ACHN (cell line): ENCODE measurements around the gene ANXA2.

Experiments
- DNase-seq: peaks from one replicate; pipeline ENCODE4 v3.0.0-alpha.2; 2015
- in situ Hi-C: cut with HindIII; loops from 2 replicates; pipeline ENCODE4 v1.10.0; 2017; ENCODE audit warnings: low sequenced_read_pairs, low pct_ligation_motif_present, low pct_unique_long_range_greater_than_20kb

Gene ANXA2

DNA sequence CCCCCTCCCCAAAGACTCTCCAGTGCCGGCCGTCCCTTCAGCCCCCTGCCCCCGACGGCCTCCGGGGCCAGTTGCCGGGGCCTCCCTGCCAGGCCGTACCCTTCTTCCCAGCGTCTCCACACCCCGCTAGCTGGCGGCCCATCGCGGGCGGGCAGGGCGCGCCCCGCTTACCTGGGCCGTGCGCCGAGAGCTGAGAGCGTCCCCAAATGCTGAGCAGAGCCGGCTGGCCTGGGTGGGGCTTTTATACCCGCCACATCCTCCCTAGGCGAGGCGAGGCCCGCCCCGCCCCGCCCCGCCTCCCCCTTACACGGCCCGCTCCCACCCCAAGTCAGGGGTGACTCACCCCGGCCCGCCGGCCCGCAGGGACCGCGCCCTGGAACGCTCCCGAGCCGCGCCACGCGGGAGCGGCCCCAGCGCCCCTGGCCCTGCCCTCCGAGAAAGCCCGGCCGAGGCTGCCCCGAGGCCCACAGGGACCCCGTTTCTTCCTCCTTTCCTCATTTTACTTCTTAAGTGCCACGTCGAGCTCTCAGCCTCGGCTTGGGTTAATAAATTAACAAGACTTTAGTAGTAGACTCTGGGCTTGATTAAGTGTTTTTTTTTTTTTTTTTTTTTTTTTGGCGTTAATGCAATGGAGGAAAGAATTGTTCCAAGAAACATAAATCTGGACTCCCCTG is at the start of gene ANXA2:
Gene ANXA2 (minus strand): TSS at position 215 of the 674 bp plus-strand sequence. CDS start 11,911 bp downstream, outside the sequence.
- DNase-seq = peak; percentile 86
- in situ Hi-C loops = no loop called here

DNA sequence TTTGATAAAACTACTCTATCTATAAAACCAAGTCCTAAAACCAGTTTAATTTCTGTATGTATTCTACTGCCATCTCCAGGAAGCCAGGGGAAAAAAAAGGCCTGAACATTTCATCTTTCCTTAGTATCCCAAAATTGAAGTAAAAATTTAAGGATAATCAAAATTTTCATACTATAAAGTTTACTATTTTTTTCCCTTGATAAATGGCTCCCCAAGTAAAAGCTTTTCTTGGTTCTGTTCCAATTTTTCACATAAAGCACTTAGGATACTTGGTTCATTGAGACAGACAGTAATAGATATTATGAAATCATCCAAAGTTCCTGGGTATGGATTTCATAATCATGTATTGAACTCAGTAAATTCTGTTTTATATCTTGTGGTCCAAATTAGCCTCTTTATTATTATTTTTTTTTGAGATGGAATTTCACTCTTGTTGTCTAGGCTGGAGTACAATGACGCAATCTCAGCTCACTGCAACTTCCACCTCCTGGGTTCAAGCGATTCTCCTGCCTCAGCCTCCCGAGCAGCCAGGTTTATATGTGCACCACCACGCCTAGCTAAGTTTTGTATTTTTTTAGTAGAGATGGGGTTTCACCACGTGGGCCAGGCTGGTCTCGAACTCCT is 46.6 kb upstream of the ANXA2 start:
- in situ Hi-C loops = no loop called here
- DNase-seq = peak; percentile 40

DNA sequence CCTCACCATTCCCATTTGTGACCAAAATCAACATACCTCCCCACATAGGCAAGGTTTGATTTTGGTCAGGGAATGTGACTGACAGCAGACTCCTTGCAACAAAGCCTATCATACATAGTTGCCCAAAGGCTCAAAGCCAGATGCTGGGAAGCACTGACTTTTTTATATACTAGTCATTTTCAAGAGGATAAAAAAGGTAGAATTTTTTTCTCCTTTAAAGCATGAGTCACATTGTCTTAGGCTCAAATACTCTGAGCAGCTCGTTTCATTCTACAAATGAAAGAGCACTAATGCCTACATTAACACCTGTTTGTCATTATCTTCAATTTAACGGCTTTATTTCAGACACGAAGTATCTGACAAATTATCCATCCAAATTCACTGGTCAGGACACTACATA is 45.0 kb upstream of the ANXA2 start:
- DNase-seq = no peak
- in situ Hi-C loops = no loop called here

DNA sequence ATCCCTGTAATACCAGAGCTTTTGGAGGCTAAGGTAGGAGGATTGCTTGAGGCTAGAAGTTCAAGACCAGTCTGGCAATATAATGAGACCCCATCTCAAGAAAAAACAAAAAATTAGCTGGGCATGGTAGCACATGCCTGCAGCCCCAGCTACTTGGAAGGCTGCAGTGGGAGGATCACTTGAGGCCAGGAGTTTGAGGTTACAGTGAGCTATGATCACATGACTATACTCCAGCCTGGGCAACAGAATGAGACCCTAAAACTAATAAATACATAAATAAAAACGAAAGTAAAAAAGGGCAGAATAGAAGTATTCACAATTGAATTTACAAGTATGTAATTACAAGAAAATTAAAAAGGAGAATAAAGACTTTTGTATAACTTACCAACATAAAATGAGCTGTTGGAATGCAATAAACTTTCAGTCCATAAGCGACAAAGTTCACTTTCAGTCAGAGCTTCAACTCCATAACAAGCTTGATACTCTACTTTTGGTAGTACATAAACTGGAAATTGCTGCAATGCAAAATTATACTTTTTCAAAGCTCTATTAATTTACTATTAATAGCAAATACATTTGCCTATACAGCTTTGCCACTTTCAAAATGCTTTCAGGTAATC is 44.4 kb upstream of the ANXA2 start:
- in situ Hi-C loops = no loop called here
- no peak for DNase-seq

DNA sequence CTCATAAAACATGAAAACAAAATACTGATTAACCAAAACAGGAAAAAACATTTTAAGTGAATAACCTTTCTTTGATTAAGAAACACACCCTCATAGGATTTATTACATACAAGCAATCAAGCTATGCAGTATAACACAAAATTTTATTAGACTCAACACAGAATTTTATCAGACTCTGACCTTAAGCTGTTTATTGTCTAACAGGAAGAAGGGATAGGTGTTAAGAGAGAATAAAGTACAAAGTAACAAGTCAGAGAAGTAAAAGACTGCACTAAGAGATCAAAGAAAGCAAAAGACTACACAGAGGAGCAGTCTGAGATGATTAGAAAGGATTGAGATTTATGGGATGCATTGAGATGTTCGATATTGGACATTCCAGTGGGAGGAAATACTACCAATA is 43.5 kb upstream of the ANXA2 start:
- DNase-seq = no peak

DNA sequence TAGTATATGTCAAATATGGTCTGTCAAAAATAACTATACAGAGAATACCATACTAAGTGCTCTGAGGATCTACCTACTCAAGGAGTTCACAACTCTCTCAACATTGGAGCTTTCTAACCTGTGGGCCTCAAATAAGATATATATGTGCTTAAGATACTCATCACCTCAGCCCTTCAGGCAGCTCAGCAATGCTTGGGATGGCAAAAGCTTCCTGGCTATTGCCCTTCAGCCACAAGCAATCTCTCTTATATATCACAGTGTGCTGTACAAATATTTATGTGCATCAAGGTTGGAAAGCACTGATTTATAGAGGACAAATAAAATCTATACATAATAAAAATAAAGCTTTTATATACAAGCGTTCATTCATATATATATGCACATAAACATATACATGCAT is 40.9 kb upstream of the ANXA2 start:
- DNase-seq = no peak
- in situ Hi-C loops = no loop called here

More for the DNA sequence above, 43.5 kb upstream of the ANXA2 start:
- in situ Hi-C loops = no loop called here

DNA sequence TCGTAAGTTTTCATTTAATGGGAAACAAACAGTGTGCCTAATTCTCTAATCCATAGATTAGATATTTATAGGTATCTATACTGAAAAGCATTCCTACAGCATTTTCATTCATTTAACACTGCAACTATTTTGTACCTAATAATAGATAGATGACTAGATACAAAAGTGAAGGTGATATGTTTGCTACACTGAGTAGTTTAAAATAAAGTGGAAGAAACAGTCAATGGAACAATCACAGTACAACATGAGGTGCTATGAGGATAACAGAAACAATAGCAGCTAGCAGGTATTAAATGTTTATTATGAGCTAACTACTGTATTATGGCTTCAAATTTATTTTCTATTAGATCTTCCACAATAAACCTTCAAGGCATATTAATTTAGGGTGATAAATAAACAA is 31.1 kb upstream of the ANXA2 start:
- DNase-seq = no peak
- in situ Hi-C loops = no loop called here

DNA sequence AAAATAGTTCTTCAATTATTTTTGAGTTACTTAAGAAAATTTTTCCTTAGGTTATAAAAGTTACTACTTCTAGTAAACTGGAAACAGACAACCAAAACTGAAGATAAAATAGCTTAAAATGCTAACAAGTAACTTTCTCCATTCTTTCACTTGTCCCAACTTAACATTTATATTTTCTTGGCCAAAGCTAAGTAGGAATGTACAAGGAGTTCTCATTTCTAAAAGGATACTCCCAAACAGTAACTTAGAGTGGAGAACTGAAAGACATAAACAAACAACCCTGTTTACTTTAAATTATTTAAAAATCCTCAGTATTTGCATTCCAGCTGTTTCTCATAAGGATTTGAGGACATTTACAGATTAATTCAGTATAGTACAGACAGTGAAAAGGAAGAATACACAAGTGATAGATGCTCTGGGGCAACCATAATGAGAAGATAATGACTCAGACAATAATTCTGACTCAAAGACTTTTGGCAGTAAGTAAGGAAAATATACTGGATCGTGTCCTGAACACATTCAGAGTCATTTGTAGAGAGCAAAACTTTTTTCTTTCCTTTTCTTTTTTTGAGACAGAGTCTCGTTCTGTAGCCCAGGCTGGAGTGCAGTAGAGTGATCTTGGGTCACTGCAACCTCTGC is 29.2 kb upstream of the ANXA2 start:
- in situ Hi-C loops = no loop called here
- no peak for DNase-seq

DNA sequence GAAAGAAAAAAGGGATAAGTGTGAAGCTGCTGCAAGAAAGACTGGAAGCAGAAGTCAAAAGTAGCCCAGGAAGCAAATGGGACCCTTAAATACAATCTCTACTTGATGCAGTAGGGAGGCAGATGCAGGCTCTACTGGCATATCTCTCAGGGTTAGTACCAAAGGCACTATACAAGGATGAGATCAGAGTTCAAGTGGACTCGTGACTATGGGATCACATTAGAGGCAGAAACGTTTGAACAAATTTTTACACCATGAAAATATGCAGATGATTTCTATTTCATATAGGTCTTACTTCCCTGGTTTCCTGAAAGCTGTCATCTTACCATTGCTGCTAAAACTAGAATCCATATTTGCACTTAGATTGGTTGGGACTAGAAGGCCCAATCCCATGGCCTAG is 27.7 kb upstream of the ANXA2 start:
- in situ Hi-C loops = no loop called here
- DNase-seq = no peak

DNA sequence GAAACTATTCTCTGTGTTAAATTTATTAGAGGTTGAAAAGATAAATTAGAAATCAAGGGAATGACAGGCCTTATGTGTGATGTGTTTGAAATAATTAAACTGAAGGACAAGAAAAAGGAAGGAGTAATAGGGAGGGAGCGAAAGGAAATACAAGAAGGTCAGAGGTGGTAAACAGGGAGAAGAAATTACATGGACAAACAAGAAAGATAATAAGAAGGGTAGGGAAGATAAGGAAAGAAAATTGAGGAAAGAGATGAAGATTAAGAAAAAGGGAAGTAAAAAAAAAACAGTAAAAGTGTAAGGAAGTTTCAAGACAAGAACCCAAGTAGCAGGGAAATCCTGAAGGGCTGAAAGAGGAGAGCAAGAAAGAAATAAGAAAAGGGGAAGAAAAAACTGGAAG is 26.2 kb upstream of the ANXA2 start:
- DNase-seq = no peak
- in situ Hi-C loops = no loop called here

DNA sequence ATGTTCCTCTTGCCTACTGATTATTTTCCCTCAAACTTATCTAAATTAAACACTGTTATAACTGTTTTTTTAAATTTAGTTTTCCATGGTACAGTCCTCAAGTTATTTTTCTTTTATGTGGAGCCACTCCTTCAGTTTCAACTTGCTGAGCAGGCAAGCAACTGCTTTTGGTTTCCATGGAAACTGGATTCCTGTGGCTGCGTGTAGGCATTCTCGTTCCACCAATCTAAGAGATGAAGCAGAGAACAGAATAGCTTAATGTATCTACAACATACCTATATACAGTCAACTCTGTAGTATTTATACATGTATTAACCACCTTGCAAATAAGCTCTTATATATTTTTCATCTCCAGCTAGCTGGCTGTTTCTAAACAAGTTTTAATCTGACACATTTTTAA is 25.8 kb upstream of the ANXA2 start:
- in situ Hi-C loops = no loop called here
- peak; percentile 92 for DNase-seq

DNA sequence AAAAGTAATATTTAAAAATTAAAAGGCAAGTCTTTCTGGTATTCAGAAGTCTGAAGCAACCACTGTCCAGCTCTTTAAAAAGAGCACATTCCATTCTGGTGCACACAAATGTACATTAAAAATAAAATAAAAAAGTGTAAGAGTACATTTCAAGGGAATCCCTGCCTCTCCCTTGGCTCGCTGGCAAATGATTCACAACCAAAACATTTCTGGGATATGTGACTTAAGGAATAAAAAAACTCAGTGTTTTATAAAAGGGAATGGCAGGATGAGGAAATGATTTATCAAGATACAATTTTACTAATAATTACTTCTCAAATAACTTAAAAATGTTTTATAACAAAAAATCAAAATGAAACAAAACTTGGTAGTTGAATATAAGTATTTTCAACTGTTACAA is 23.8 kb upstream of the ANXA2 start:
- DNase-seq = peak; percentile 66
- in situ Hi-C loops = no loop called here

DNA sequence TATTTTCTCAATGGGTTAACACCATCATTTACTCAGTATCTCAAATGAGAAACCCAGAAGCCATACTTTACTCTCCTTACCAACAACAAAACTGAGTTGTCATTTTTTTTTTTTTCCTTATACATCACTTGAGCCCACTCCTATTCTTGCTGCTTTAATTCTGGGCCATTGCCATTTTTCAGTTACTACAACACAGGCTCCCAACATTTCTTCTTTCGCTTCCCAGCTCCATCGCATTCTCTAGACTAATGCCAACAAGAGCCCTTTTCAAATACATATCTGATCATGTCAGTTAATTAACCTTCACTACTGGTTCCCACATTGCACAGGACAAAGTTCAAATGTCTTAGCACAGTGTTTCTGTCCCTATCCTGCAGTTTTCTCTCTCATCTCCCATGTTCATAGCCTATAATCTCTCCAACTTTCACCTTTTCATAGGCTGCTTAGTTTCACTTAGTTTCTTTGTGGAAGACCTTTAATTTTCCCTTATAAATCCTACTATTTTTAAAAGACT is 22.5 kb upstream of the ANXA2 start:
- no peak for DNase-seq
- in situ Hi-C loops = no loop called here

DNA sequence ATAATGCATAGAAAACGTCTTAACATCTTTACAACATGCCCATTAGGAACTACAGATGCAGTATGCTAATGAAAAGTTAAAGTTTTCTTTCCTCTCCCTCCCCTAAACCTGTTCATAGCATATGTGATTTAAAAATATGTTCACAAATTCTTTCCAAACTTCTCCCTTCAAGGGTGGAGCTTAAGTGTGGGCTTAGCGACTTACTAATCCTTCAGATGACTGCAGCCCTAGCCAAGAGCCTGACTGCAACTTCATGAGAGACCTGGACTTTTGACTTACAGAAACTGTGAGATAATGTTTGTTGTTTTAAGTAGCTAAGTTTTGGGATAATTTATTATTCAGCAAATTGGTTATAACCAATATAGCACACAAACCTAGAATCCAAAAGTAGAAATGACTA is 22.0 kb upstream of the ANXA2 start:
- DNase-seq = no peak
- in situ Hi-C loops = no loop called here

DNA sequence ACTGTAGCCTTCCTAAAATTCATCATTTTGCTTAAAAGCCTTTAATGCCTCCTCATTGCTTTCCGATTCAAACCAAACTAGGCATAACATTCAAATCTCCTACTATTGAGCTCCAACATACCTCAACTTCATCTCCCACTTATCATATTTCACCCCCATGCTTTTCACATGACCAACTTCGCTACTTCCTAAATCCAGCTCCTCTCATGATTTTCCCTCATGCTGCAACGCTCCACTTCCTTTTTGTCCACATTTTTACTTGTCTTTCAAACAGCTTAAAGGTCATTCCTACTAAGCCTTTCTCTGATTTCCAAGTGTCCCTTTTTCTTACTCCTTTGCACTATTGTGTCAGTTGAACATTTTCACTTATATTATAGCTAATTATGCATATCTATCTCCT is 20.3 kb upstream of the ANXA2 start:
- in situ Hi-C loops = no loop called here

DNA sequence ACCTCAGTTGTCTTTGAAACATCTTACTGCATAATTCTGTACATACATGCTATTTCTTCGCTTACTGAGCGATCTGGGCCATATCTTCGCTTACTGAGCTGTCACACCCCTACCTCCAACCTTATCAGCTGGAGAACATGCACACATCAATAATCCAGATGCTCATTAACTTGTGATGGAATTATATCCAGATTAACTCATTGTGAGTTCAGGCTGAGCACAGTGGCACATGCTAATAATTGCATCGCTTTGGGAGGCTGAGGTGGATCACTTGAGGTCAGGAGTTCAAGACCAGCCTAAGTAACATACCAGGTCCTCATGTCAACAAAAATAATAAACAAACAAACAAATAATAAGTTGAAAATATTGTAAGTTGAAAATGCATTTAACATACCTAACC is 19.3 kb upstream of the ANXA2 start:
- in situ Hi-C loops = no loop called here
- no peak for DNase-seq

More for the DNA sequence above, 20.3 kb upstream of the ANXA2 start:
- no peak for DNase-seq

DNA sequence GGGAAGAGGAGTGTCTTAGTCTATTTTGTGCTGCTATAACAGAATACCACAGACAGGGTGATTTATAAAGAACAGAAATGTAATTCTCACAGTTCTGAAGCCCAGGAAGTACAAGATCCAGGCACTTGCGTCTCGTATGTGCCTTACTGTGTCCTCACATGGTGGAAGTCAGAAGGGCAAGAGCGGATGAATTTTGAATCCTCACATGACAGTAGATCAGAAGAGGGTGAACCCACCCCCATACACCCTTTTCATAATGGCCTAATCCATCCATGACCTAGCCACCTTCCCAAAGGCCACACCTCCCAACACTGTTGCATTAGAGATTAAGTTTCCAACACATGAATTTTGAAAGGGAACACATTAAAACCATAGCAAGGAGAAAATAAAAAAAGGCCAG is 18.7 kb upstream of the ANXA2 start:
- no peak for DNase-seq
- in situ Hi-C loops = no loop called here

DNA sequence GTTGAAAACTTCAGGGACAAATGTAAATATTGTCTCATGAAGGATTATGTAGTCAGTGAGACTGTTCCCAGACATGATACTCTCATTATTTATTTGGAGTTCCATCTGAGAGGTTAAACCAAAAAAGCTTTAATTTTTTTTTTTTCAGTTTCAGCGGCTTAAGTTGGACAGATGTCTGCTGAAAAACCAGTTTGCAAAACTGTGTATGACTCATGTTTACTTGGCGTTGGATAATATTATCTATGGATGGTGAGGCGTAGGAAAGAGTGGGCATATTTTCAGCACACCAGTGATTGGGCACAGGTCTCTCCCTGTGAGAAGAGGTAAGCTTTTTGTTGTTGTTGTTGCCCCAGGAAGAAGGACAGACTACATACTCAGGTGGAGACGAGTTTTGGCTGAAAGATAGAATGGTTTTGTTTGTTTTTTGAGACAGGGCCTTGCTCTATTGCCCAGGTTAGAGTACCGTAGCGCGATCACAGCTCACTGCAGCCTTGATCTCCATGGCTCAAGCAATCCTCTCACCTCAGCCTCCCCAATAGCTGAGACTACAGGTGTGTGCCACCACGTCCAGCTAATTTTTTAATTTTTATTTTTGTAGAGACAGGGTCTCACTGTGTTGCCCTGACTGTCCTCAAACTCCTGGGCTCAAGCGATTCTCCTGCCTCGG is 16.4 kb upstream of the ANXA2 start:
- in situ Hi-C loops = no loop called here
- no peak for DNase-seq

DNA sequence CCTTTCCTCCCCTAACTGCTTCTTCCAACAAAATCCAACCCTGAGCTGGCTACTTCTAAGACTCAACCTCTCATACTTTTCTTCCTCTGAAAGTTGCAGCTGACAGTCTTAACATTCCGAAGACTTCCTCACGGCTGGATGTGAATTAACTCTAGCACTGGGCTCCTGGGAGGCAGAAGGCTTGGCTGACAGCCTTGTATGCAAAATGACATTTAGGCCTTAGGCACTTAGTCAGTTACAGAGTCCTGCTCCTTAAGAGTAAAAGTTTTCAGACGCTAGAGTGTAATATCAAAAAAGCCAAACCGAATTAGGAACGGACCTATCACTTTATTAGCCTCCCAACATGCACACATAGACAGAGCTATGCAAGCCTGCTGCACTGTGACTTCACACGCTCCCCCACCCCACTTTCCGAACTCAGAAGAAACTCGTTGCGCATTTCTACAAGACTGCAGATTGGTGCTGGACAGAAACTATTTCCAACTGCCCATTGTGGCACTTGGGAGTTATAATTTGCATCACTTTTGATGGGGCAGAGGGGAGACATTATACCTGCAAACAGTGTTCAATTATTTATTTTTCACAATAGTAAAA is 15.5 kb upstream of the ANXA2 start:
- in situ Hi-C loops = no loop called here
- DNase-seq = no peak
